Adrenal gland (tissue), 12 donors: Measurements from ENCODE around the gene PLD4. TPM values are rescaled to one million over a fixed set of nuclear protein-coding genes. Genes with fewer than 3 reads are reported as not detected.
A peak's percentile ranks its signal among the peaks of the same experiment; 100 is the strongest.
"Not testable (repeated sequence)": the region's sequence is repeated elsewhere in the genome, so short reads cannot be mapped to it uniquely, and the experiment has no call there.

ENCODE experiments used
- DNase-seq, 7 donors: peaks; one replicate each; pipeline ENCODE4 v3.0.0-alpha.2; 2019 to 2020
- H3K27ac ChIP-seq, 5 donors: fragments of 200-600 bp; sonication (generic) in 4 of 5; 1 replicate in 3 of 5; 2 replicates in 2 of 5; pipeline versions ENCODE4 v1.5.1 to v1.8.0; 2016 to 2020; ENCODE audit warnings: mild to moderate bottlenecking in 1 of 5
- H3K27me3 ChIP-seq: fragments of 200-600 bp; 2 replicates; pipeline ENCODE4 v1.8.0; 2021
- H3K36me3 ChIP-seq, 2 donors: fragments of 200-600 bp; replicated peaks in 1 of 2; 1 replicate in 1 of 2; 2 replicates in 1 of 2; pipeline versions ENCODE4 v1.5.1 to v1.8.0; 2018 to 2022
- H3K4me1 ChIP-seq, 2 donors: fragments of 200-600 bp; replicated peaks in 1 of 2; 1 replicate in 1 of 2; 2 replicates in 1 of 2; pipeline versions ENCODE4 v1.5.1 to v1.8.0; 2018 to 2021
- H3K4me3 ChIP-seq, 4 donors: fragments of 200-600 bp; sonication (generic) in 3 of 4; one replicate each; pipeline ENCODE4 v1.5.1; 2016 to 2018
- H3K9me3 ChIP-seq, 3 donors: fragments of 200-600 bp; sonication (generic) in 1 of 3; replicated peaks in 1 of 3; 1 replicate in 2 of 3; 2 replicates in 1 of 3; pipeline versions ENCODE4 v1.5.1 to v1.8.0; 2016 to 2021
- CTCF ChIP-seq, 6 experiments: fragments of 450-650 bp in 4 of 6; fragments of 200-600 bp in 2 of 6; sonication (generic) in 1 of 6; IDR thresholded peaks; 1 replicate in 5 of 6; 2 replicates in 1 of 6; pipeline versions ENCODE4 v1.5.1 to v1.8.0; 2016 to 2021; ENCODE audit warnings: antibody characterized with exemption in 6 of 6, mild to moderate bottlenecking in 2 of 6, moderate library complexity in 1 of 6
- POLR2A ChIP-seq, 2 donors: fragments of 450-650 bp; IDR thresholded peaks; one replicate each; pipeline ENCODE4 v1.6.1; 2017; ENCODE audit warnings: antibody characterized with exemption in 2 of 2, mild to moderate bottlenecking in 2 of 2, moderate library complexity in 1 of 2
- WGBS, 4 donors: extraction: QIAGEN DNeasy Blood & Tissue Kit in 2 of 4; methylation state at CpG; one replicate each; pipeline versions ENCODE4 v1.1.5 to v1.1.7; 2013 to 2017; 5-methylcytosine and 5-hydroxymethylcytosine counted together
- intact Hi-C, 2 donors: fragments of 100-400 bp; cut with DNase I; formaldehyde crosslinking; loops; one replicate each; pipeline versions ENCODE4 v1.14.1 to v1.15.0; 2022 to 2023
- polyA plus RNA-seq, 3 donors: library from polyadenylated mRNA; stranded (reverse); fragments of 200-250 nt in 2 of 3; fragments of 350-450 nt in 1 of 3; fragmentation: Illumina TruSeq in 1 of 3; extraction: RNeasy Lipid Tissue Mini Kit (QIAGEN cat#74804) in 1 of 3; gene quantifications; one replicate each; pipeline ENCODE4 v1.2.3, GENCODE V29; 2013 to 2014
- total RNA-seq, 9 donors: library from RNA; depleted of rRNA in 4 of 9; stranded (reverse); fragments of >200 nt in 4 of 9; fragments of 120-200 nt in 1 of 9; fragmentation: NEBNext Ultra II Directional in 1 of 9; extraction: Animal tissue kit (Norgen Biotek cat#: 25700) in 1 of 9; gene quantifications; one replicate each; pipeline versions ENCODE4 v1.1.0 to v1.2.4, GENCODE V29; 2013 to 2023
- donor health status: healthy with polysubstance abuse.
- donor health status: Bipolar disorder and iron deficiency.
- donor health status: DM: yes; HTN: yes; CAD: no.
- donor health status: DM: no; HTN: no; CAD: no.
- donor health status: DM: no; HTN: no; CAD: no.
- donor health status: DM: yes; HTN: yes; CAD: no.

The PLD4 gene
- total and polyA plus RNA-seq, 12 donors, result 0.30 to 1.9 (median 0.55) TPM; not detected in 3

- H3K9me3 ChIP-seq, H3K27ac ChIP-seq, H3K36me3 ChIP-seq, H3K4me3 ChIP-seq, H3K27me3 ChIP-seq, DNase-seq, H3K4me1 ChIP-seq, intact Hi-C loops: not testable (repeated sequence)
- 87 to 94% (median 90%) methylated on average over 10 to 13 of the region's 13 CpGs for WGBS, 4 donors
Measured at GRCh38 chr14:104947201-104947600, 22.5 kb downstream of the PLD4 start.

GRCh38 chr14:104947881-104948735 is 23.4 kb downstream of the PLD4 start:
- H3K27ac ChIP-seq, H3K4me3 ChIP-seq, H3K36me3 ChIP-seq, H3K9me3 ChIP-seq, H3K4me1 ChIP-seq, H3K27me3 ChIP-seq, intact Hi-C loops, DNase-seq: not testable (repeated sequence)
- WGBS, 4 donors, result 84 to 95% (median 89%) methylated on average over 27 to 35 of the region's 35 CpGs

GRCh38 chr14:104948736-104949031 is 24.0 kb downstream of the PLD4 start:
- DNase-seq, result peak in 1 of 7 donors; percentile 5
- Histone ChIP-seq H3K4me1 (no peaks in the 10 kb centered on the region), H3K9me3 (no peaks in the 10 kb centered on the region), H3K4me3 (no peak overlapping the region), H3K36me3 (no peaks in the 10 kb centered on the region), H3K27ac (no peak overlapping the region), H3K27me3 (no peaks in the 10 kb centered on the region)
- WGBS, 4 donors, result 89 to 98% (median 90%) methylated on average over 6 to 11 of the region's 11 CpGs; no CpG with 5 or more reads in 1 of the 4 donors
- TF ChIP-seq CTCF (IDR thresholded peaks at IDR 0.05) (no peak), POLR2A (IDR thresholded peaks at IDR 0.05) (no peak)
- intact Hi-C loops, result no loop called here

- H3K9me3 ChIP-seq, H3K27me3 ChIP-seq, intact Hi-C loops, H3K27ac ChIP-seq, H3K4me3 ChIP-seq, H3K36me3 ChIP-seq, H3K4me1 ChIP-seq: not testable (repeated sequence)
- WGBS, 4 donors, result 89 to 92% (median 91%) methylated on average over 7 to 22 of the region's 24 CpGs
- DNase-seq, result peak in 1 of 7 donors; percentile 10
Measured at GRCh38 chr14:104949406-104949955, 24.8 kb downstream of the PLD4 start.

GRCh38 chr14:104950021-104950420 is 25.3 kb downstream of the PLD4 start:
- intact Hi-C loops, result no loop called here
- 78 to 100% (median 86%) methylated on average over 1 to 17 of the region's 17 CpGs for WGBS, 4 donors
- Histone ChIP-seq H3K9me3 (no peaks in the 10 kb centered on the region), H3K4me1 (no peaks in the 10 kb centered on the region), H3K4me3 (no peak overlapping the region), H3K27ac (no peak overlapping the region), H3K36me3 (no peaks in the 10 kb centered on the region), H3K27me3 (no peaks in the 10 kb centered on the region)
- DNase-seq, result peak in 1 of 7 donors; percentile 3
- no peak for TF ChIP-seq POLR2A (IDR thresholded peaks at IDR 0.05)
- no peak for TF ChIP-seq CTCF (IDR thresholded peaks at IDR 0.05)

GRCh38 chr14:104950701-104951100 is 26.0 kb downstream of the PLD4 start:
- H3K36me3 ChIP-seq, H3K4me3 ChIP-seq, H3K27me3 ChIP-seq, H3K4me1 ChIP-seq, H3K27ac ChIP-seq, DNase-seq, H3K9me3 ChIP-seq, intact Hi-C loops: not testable (repeated sequence)
- 84 to 100% (median 91%) methylated on average over 3 to 15 of the region's 15 CpGs for WGBS, 4 donors

GRCh38 chr14:104951863-104952657 is 27.4 kb downstream of the PLD4 start:
- 80 to 86% (median 84%) methylated on average over 11 to 28 of the region's 28 CpGs for WGBS, 4 donors
- H3K9me3 ChIP-seq, intact Hi-C loops, H3K27me3 ChIP-seq, H3K27ac ChIP-seq, H3K4me3 ChIP-seq, H3K36me3 ChIP-seq, H3K4me1 ChIP-seq: not testable (repeated sequence)
- DNase-seq, result peak in 1 of 7 donors; percentile 10
